Renal pelvis (tissue), 4 donors: Measurements from ENCODE around the gene LDLRAD4. TPM values are rescaled to one million over a fixed set of nuclear protein-coding genes. Genes with fewer than 3 reads are reported as not detected.

Source experiments
- DNase-seq: peaks from one replicate; pipeline ENCODE4 v3.0.0-alpha.2; 2013
- polyA plus RNA-seq, 3 donors: library from polyadenylated mRNA; unstranded; fragments of 120-200 nt; gene quantifications; one replicate each; pipeline ENCODE4 v1.2.1, GENCODE V29; 2013; ENCODE audit not compliant: insufficient read length in 3 of 3

Gene LDLRAD4
- polyA plus RNA-seq, 3 donors: 9.0 to 11.3 (median 10.6) TPM

- no peak for DNase-seq
Measured at GRCh38 chr18:13425357-13426091, 207.0 kb downstream of the LDLRAD4 start.

GRCh38 chr18:13427354-13427753 lies 208.8 kb downstream of the LDLRAD4 start:
- DNase-seq: no peak

GRCh38 chr18:13428319-13428718 lies 209.8 kb downstream of the LDLRAD4 start:
- DNase-seq: no peak

- DNase-seq: no peak
Measured at GRCh38 chr18:13429016-13429415, 210.5 kb downstream of the LDLRAD4 start.

- DNase-seq: no peak
Measured at GRCh38 chr18:13429884-13430510, 211.4 kb downstream of the LDLRAD4 start.

- no peak for DNase-seq
Measured at GRCh38 chr18:13430663-13431062, 212.1 kb downstream of the LDLRAD4 start.

GRCh38 chr18:13431886-13432285 lies 213.3 kb downstream of the LDLRAD4 start:
- DNase-seq: no peak

GRCh38 chr18:13433125-13433524 lies 214.6 kb downstream of the LDLRAD4 start:
- no peak for DNase-seq

GRCh38 chr18:13433685-13434084 lies 215.1 kb downstream of the LDLRAD4 start:
- no peak for DNase-seq

GRCh38 chr18:13434854-13435253 lies 216.3 kb downstream of the LDLRAD4 start:
- DNase-seq: no peak

- DNase-seq: no peak
Measured at GRCh38 chr18:13435586-13436333, 217.2 kb downstream of the LDLRAD4 start.

GRCh38 chr18:13436576-13436975 lies 218.0 kb downstream of the LDLRAD4 start:
- no peak for DNase-seq

GRCh38 chr18:13437034-13437433 lies 218.5 kb downstream of the LDLRAD4 start:
- DNase-seq: no peak

- no peak for DNase-seq
Measured at GRCh38 chr18:13437796-13438506, 219.4 kb downstream of the LDLRAD4 start.

- DNase-seq: no peak
Measured at GRCh38 chr18:13438507-13439056, 220.0 kb downstream of the LDLRAD4 start.

GRCh38 chr18:13439461-13439860 lies 220.9 kb downstream of the LDLRAD4 start:
- no peak for DNase-seq

- DNase-seq: no peak
Measured at GRCh38 chr18:13440277-13441248, 222.0 kb downstream of the LDLRAD4 start.

- no peak for DNase-seq
Measured at GRCh38 chr18:13441736-13442135, 223.2 kb downstream of the LDLRAD4 start.

- no peak for DNase-seq
Measured at GRCh38 chr18:13442451-13442850, 223.9 kb downstream of the LDLRAD4 start.

- DNase-seq: no peak
Measured at GRCh38 chr18:13443552-13443951, 225.0 kb downstream of the LDLRAD4 start.
